ENCODE measurements around the gene MINDY2. TPM values are rescaled to one million over a fixed set of nuclear protein-coding genes. Genes with fewer than 3 reads are reported as not detected.

The MINDY2 gene
- total RNA-seq, 1 donor from 2014 or later = 19.4 TPM

DNA sequence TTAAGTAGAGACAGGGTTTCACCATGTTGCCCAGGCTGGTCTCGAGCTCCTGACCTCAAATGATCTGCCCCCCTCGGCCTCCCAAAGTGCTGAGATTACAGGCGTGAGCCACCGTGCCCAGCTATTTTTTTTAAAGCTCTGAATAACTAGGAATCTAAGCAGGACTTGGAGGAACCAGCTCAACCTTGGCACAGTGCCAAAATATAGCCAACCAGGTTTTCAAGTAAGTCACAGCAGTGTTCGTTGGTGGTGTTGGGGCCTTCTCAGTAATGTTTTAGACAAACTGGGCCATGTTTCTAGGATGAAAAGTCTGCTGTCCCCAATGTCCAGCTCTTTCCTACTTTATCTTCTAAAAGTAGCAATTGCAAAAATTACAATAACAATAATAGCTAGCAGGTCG is 15.1 kb upstream of the MINDY2 start:
- no peaks in the 10 kb centered on the region for H3K27me3 Mint-ChIP-seq (ENCODE audit: low read depth)
- no peaks in the 10 kb centered on the region for H3K4me1 Mint-ChIP-seq (ENCODE audit: low read depth)
- H3K36me3 Mint-ChIP-seq (ENCODE audit: low read depth) = no peaks in the 10 kb centered on the region
- H3K9me3 Mint-ChIP-seq (ENCODE audit: low read depth) = no peaks in the 10 kb centered on the region
- H3K27ac Mint-ChIP-seq (ENCODE audit: unreplicated experiment) = no peak overlapping the region
- no peak for DNase-seq (ENCODE audit: low spot score)
- TF ChIP-seq CTCF (IDR thresholded peaks at IDR 0.05) = no peak
- H3K4me3 Mint-ChIP-seq (ENCODE audit: unreplicated experiment) = no peak overlapping the region

DNA sequence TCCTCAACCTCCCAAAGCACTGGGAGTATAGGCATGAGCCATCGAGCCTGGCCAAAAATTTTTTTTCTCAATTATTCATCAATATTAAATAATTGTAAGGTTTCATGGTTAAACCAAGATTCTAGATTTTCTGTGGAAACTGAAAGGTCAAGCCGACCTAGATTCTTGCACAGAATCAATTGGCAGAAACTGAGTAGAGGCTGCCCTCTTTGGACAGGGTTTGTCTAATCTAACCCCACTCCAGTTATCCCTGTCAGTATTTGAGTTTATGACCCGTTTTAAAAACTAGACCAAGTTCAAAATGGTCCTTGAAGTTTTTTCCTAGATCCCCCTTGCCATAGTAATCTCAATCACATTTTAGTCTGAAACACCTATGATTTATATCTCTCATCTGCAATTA is 13.0 kb upstream of the MINDY2 start:
- Mint-ChIP-seq H3K27me3 (ENCODE audit: low read depth) (no peaks in the 10 kb centered on the region), H3K27ac (ENCODE audit: unreplicated experiment) (no peak overlapping the region), H3K4me1 (ENCODE audit: low read depth) (no peaks in the 10 kb centered on the region), H3K4me3 (ENCODE audit: unreplicated experiment) (no peak overlapping the region), H3K9me3 (ENCODE audit: low read depth) (peaks cover 2% of the 10 kb centered on the region), H3K36me3 (ENCODE audit: low read depth) (no peaks in the 10 kb centered on the region)
- no peak for DNase-seq (ENCODE audit: low spot score)
- peak; percentile 74 for TF ChIP-seq CTCF (IDR thresholded peaks at IDR 0.05)

- peak overlapping the region; percentile 12 for H3K27ac Mint-ChIP-seq (ENCODE audit: unreplicated experiment)
- H3K4me3 Mint-ChIP-seq (ENCODE audit: unreplicated experiment) = no peak overlapping the region
- peaks cover 15% of the 10 kb centered on the region for H3K9me3 Mint-ChIP-seq (ENCODE audit: low read depth)
- H3K36me3 Mint-ChIP-seq (ENCODE audit: low read depth) = no peaks in the 10 kb centered on the region
- no peaks in the 10 kb centered on the region for H3K27me3 Mint-ChIP-seq (ENCODE audit: low read depth)
- TF ChIP-seq CTCF (IDR thresholded peaks at IDR 0.05) = no peak
- no peaks in the 10 kb centered on the region for H3K4me1 Mint-ChIP-seq (ENCODE audit: low read depth)
- DNase-seq (ENCODE audit: low spot score) = no peak
Observed at GRCh38 chr15:58760385-58761009, 10.6 kb upstream of the MINDY2 start.

GRCh38 chr15:58761010-58761388 is 10.1 kb upstream of the MINDY2 start:
- no peaks in the 10 kb centered on the region for H3K27me3 Mint-ChIP-seq (ENCODE audit: low read depth)
- H3K4me3 Mint-ChIP-seq (ENCODE audit: unreplicated experiment) = no peak overlapping the region
- DNase-seq (ENCODE audit: low spot score) = no peak
- peak; percentile 16 for TF ChIP-seq CTCF (IDR thresholded peaks at IDR 0.05)
- no peaks in the 10 kb centered on the region for H3K4me1 Mint-ChIP-seq (ENCODE audit: low read depth)
- H3K9me3 Mint-ChIP-seq (ENCODE audit: low read depth) = peaks cover 19% of the 10 kb centered on the region
- no peaks in the 10 kb centered on the region for H3K36me3 Mint-ChIP-seq (ENCODE audit: low read depth)
- no peak overlapping the region for H3K27ac Mint-ChIP-seq (ENCODE audit: unreplicated experiment)

DNA sequence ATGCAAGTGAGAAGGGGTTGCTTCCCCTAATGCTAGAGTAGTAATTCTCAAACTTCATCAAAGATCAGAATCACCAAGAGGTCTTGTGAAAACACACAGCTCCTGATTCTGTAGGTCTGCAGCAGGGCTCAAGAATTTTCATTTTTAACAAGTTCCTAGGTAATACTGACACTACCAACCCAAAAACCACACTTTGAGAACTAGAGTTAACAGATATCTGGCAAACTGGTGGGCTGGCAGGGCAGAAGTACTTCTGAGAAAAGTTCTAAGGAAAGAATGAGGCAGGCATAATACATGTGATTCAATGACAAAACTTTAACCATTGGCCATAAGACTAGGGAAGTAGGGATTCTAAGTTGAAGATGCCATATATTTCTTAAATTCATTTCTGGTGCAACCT is 8.8 kb upstream of the MINDY2 start:
- H3K27me3 Mint-ChIP-seq (ENCODE audit: low read depth) = no peaks in the 10 kb centered on the region
- peaks cover 19% of the 10 kb centered on the region for H3K9me3 Mint-ChIP-seq (ENCODE audit: low read depth)
- DNase-seq (ENCODE audit: low spot score) = no peak
- no peaks in the 10 kb centered on the region for H3K4me1 Mint-ChIP-seq (ENCODE audit: low read depth)
- H3K4me3 Mint-ChIP-seq (ENCODE audit: unreplicated experiment) = no peak overlapping the region
- H3K27ac Mint-ChIP-seq (ENCODE audit: unreplicated experiment) = no peak overlapping the region
- H3K36me3 Mint-ChIP-seq (ENCODE audit: low read depth) = no peaks in the 10 kb centered on the region
- no peak for TF ChIP-seq CTCF (IDR thresholded peaks at IDR 0.05)

All from chondrocyte (in vitro differentiated cells).